AG04450 (cell line): ENCODE measurements around the gene PRKD1. TPM values are rescaled to one million over a fixed set of nuclear protein-coding genes. Genes with fewer than 3 reads are reported as not detected.

Experiments used
- CTCF ChIA-PET: fragments of 300-600, 350-600 bp; formaldehyde crosslinking; extraction: SDS; loops from one replicate; lab custom pipeline; 2022; ENCODE audit warnings: antibody characterized with exemption, inconsistent platforms; lab: Charles Lee
- POLR2A ChIA-PET: fragments of 350-600 bp; formaldehyde crosslinking; extraction: SDS; loops from one replicate; lab custom pipeline; 2021; ENCODE audit warnings: antibody characterized with exemption, inconsistent platforms; lab: Yijun Ruan, JAX
- DNase-seq: peaks from one replicate; pipeline ENCODE4 v3.0.0-alpha.2; 2011; ENCODE audit warnings: low read depth, low spot score
- H3K27ac ChIP-seq: one replicate; pipeline ENCODE4 v1.5.1; 2012; ENCODE audit warnings: low read depth, low read length, control low read depth
- H3K27me3 ChIP-seq: one replicate; pipeline ENCODE4 v1.6.0; 2012; ENCODE audit warnings: low read length; ENCODE audit not compliant: control insufficient read depth, insufficient read depth
- H3K4me3 ChIP-seq: 2 replicates; pipeline ENCODE4 v1.5.1; 2011; ENCODE audit warnings: mild to moderate bottlenecking, low read depth, low read length, control low read depth
- H3K9me3 ChIP-seq: 2 replicates; pipeline ENCODE4 v1.5.1; 2012; ENCODE audit warnings: low read length; ENCODE audit not compliant: control insufficient read depth, insufficient read depth
- polyA plus RNA-seq: library from polyadenylated mRNA; depleted of rRNA; stranded (reverse); fragments of >200 nt; gene quantifications from 2 replicates; pipeline ENCODE4 v1.2.3, GENCODE V29; 2011
- TF ChIP-seq, protein P1 (sequence below): IDR thresholded peaks from 2 replicates; pipeline ENCODE4 v1.5.1; 2011; ENCODE audit warnings: low read depth, low read length, control low read depth, inconsistent platforms

The PRKD1 gene
- polyA plus RNA-seq, 1 experiment = 24.5 TPM

GRCh38 chr14:29820785-29821184 lies 106.9 kb downstream of the PRKD1 start:
- Histone ChIP-seq H3K27ac (no peak overlapping the region), H3K27me3 (no peaks in the 10 kb centered on the region), H3K9me3 (no peaks in the 10 kb centered on the region), H3K4me3 (no peak overlapping the region)
- ChIA-PET POLR2A (no interaction called here), CTCF (no interaction called here)
- DNase-seq = no peak
- TF ChIP-seq, protein P1, sequence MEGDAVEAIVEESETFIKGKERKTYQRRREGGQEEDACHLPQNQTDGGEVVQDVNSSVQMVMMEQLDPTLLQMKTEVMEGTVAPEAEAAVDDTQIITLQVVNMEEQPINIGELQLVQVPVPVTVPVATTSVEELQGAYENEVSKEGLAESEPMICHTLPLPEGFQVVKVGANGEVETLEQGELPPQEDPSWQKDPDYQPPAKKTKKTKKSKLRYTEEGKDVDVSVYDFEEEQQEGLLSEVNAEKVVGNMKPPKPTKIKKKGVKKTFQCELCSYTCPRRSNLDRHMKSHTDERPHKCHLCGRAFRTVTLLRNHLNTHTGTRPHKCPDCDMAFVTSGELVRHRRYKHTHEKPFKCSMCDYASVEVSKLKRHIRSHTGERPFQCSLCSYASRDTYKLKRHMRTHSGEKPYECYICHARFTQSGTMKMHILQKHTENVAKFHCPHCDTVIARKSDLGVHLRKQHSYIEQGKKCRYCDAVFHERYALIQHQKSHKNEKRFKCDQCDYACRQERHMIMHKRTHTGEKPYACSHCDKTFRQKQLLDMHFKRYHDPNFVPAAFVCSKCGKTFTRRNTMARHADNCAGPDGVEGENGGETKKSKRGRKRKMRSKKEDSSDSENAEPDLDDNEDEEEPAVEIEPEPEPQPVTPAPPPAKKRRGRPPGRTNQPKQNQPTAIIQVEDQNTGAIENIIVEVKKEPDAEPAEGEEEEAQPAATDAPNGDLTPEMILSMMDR = no peak

DNA sequence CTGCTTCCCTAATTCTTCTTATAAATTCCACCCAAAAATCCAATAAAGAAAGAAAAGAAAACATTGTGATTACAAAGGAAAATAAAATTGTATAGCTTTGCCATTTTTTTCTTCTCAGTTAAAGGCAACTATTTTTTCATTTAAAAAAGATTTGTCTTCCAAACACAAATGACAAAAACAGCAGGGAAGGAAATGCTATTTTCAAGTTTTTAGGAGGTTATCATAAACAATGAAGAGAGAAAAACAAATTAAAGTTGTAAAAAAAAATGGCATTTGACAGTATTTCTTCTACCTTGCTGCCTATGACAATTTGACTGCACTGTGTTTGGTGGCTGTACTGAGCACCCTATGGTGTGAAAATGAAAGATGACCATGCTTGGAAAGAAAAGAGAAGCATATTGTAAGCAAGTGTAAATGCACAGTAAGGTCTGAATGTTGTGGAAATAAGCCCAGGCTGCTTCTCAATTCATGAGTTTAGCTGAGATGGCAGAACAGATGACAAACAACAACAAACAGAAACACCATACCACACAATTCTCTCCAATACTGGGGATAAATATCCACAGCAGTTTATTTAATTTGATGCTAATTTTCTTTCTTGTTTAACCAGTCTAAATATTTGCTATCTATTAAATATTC lies 109.8 kb downstream of the PRKD1 start:
- POLR2A ChIA-PET = no interaction called here
- no peaks in the 10 kb centered on the region for H3K27me3 ChIP-seq
- H3K27ac ChIP-seq = no peak overlapping the region
- TF ChIP-seq, protein P1 = no peak
- CTCF ChIA-PET = no interaction called here
- DNase-seq = no peak
- H3K9me3 ChIP-seq = no peaks in the 10 kb centered on the region
- no peak overlapping the region for H3K4me3 ChIP-seq

DNA sequence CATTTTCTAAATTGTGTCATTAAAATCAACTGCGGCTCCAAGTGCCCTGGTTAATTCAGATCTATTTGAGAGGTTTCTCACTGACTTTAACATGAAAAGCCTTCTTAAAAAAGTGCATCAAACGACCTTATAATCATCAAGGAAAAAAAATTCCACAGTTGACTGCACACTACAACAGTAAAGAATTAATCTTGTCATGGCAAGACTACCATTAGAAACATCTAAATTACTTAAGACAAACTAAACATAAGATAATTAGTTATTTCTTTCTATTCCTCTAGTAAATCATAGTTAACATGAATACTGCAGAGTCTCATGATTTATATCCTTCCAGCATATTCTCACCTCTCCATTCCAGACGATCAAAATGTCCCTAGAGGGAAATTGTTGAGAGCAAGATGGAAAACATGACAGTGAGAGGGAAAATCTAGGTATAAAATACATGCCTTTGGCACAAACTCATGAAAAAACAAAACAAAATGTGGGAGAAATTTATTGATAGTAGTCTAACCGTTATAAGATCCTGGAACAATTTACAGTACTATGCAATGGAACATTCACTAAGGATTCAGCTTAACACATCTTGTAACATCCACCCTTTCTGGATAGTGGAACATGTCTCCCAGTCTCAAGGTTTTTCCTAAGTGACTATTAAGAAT lies 112.5 kb downstream of the PRKD1 start:
- TF ChIP-seq, protein P1 = no peak

GRCh38 chr14:29814156-29815015 lies 113.3 kb downstream of the PRKD1 start:
- TF ChIP-seq, protein P1 = no peak
- H3K4me3 ChIP-seq = no peak overlapping the region
- DNase-seq = no peak
- no peaks in the 10 kb centered on the region for H3K27me3 ChIP-seq
- POLR2A ChIA-PET = no interaction called here
- no peaks in the 10 kb centered on the region for H3K9me3 ChIP-seq
- no peak overlapping the region for H3K27ac ChIP-seq
- CTCF ChIA-PET = no interaction called here

More for the DNA sequence above, 112.5 kb downstream of the PRKD1 start:
- Histone ChIP-seq H3K4me3 (no peak overlapping the region), H3K27me3 (no peaks in the 10 kb centered on the region), H3K9me3 (no peaks in the 10 kb centered on the region), H3K27ac (no peak overlapping the region)
- DNase-seq = no peak
- CTCF ChIA-PET = interaction anchor here (1.5 kb wide), 1 partner anchor 23 kb away, joined by 3 read pairs; no protein-coding TSS in a partner anchor
- POLR2A ChIA-PET = no interaction called here
